Hepatocyte (in vitro differentiated cells): Measurements from ENCODE around the gene ZFYVE16.

Source experiments
- EZH2 ChIP-seq: fragments of 200-600 bp; sonication (generic); IDR thresholded peaks from 2 replicates; pipeline ENCODE4 v1.6.1; 2016; ENCODE audit warnings: antibody characterized with exemption, mild to moderate bottlenecking, borderline replicate concordance
- EZH2phosphoT487 ChIP-seq: fragments of 200-600 bp; sonication (generic); IDR thresholded peaks from one replicate; pipeline ENCODE4 v1.6.1; 2018; ENCODE audit warnings: antibody characterized with exemption, mild to moderate bottlenecking, low read depth, moderate library complexity; ENCODE audit not compliant: unreplicated experiment, severe bottlenecking
- TF ChIP-seq, protein P1 (sequence below): fragments of 200-600 bp; sonication (generic); IDR thresholded peaks from 2 replicates; pipeline ENCODE4 v1.5.1; 2016; ENCODE audit warnings: antibody characterized with exemption, mild to moderate bottlenecking; ENCODE audit not compliant: poor library complexity

DNA sequence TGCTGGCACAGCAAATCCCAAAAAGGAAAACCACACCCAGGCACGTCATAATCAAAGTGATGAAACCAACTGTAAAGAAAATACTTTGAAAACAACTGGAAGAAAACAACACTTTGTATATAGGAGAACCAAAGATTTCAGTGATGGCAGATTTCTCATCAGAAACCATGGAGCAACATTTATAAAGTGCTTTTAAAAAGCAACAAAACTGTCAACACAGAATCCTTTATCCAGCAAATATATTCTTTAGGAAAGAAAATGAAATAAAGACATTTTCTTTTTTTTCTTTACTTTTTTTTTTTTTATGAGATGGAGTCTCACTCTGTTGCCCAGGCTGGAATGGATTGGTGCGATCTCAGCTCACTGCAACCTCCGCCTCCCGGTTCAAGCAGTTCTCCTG, 74.7 kb downstream of the ZFYVE16 start:
- TF ChIP-seq, protein P1, sequence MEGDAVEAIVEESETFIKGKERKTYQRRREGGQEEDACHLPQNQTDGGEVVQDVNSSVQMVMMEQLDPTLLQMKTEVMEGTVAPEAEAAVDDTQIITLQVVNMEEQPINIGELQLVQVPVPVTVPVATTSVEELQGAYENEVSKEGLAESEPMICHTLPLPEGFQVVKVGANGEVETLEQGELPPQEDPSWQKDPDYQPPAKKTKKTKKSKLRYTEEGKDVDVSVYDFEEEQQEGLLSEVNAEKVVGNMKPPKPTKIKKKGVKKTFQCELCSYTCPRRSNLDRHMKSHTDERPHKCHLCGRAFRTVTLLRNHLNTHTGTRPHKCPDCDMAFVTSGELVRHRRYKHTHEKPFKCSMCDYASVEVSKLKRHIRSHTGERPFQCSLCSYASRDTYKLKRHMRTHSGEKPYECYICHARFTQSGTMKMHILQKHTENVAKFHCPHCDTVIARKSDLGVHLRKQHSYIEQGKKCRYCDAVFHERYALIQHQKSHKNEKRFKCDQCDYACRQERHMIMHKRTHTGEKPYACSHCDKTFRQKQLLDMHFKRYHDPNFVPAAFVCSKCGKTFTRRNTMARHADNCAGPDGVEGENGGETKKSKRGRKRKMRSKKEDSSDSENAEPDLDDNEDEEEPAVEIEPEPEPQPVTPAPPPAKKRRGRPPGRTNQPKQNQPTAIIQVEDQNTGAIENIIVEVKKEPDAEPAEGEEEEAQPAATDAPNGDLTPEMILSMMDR: no peak
- no peak for TF ChIP-seq EZH2
- no peak for TF ChIP-seq EZH2phosphoT487
